ENCODE measurements around the gene KAZN.

KAZN gene

DNA sequence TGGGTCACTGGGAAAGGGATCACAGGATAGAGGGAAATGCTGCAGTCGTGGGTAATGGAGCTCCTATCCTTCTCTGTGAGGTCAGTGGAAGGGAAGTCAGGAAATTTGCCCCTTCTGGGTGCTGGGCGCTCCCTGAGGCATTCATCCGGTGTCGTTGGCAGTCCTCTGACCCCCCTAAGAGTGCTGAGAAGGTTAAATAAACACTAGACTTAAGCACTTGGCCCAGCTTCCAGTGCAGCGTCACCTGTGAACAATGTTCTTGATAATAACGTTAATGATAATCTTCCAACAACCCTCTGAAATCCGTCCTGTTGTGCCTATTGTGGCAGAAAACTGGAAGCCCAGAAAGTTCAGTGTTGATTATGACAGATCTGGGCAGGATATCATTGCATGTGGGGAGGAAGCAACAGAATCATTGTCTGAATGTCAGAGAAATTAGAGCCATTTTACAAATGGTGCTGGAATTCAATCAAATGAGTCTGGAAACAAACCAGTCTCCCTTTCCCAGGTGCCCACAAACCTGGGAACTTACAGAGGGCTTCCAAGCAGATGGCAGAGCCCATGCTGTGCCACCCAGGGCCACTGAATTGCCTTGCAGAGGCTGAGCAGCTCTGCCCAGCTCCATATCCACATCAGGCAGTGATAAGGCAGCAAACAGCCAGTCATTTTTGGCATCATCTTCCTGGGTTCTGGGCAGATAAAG, 216.8 kb downstream of the KAZN start:
- no peak overlapping the region for H3K4me3 ChIP-seq (ENCODE audit: low read depth, low read length)
- no peak for DNase-seq (ENCODE audit: low read depth)
- TF ChIP-seq, protein P1, sequence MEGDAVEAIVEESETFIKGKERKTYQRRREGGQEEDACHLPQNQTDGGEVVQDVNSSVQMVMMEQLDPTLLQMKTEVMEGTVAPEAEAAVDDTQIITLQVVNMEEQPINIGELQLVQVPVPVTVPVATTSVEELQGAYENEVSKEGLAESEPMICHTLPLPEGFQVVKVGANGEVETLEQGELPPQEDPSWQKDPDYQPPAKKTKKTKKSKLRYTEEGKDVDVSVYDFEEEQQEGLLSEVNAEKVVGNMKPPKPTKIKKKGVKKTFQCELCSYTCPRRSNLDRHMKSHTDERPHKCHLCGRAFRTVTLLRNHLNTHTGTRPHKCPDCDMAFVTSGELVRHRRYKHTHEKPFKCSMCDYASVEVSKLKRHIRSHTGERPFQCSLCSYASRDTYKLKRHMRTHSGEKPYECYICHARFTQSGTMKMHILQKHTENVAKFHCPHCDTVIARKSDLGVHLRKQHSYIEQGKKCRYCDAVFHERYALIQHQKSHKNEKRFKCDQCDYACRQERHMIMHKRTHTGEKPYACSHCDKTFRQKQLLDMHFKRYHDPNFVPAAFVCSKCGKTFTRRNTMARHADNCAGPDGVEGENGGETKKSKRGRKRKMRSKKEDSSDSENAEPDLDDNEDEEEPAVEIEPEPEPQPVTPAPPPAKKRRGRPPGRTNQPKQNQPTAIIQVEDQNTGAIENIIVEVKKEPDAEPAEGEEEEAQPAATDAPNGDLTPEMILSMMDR (IDR thresholded peaks at IDR 0.05; ENCODE audit: low read depth, low read length, missing control alignments): no peak

DNA sequence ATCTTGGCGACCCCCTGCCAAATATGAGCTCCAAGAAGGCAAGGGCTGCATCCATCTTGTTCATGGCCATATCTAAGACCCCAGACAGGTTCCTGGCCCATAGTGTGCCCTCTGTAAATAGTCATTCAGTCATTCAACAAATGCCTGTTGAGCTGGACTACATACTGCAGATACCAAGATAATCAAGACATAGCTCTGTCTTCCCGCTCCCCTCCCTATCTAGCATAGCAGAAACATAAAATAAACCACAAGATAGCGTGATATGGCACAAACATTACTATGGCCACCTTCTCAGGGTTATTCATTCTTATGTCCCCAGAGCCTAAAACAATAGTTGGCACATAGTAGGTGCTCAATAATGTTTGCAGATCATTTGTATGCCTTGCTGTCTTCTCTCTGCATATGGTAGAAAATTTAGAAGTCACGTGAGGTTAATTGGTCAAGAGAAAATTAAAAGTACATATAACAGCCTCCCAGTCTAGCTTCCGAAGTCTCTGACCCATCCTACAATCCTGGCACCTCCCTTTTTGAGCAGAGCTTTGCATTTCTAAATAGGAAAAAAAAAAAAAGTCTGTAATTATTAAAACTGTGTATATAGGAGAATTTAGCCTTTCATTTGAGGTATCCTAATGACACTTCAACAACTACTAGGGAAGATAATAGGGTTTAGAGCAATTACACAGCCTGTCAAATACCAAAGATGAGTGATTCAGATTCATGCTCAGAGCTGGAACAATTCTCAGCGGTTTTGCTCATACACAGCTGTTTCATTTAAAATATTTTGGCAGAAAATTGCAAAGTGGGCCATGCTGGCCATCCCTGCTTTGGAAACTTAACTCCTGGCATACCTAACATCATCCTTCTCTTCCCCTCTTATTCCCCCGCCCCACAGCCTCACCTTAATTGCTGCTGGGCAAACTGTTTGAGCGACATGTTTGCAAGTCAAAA, 219.0 kb downstream of the KAZN start:
- DNase-seq (ENCODE audit: low read depth): no peak
- H3K4me3 ChIP-seq (ENCODE audit: low read depth, low read length): no peak overlapping the region
- TF ChIP-seq, protein P1 (IDR thresholded peaks at IDR 0.05; ENCODE audit: low read depth, low read length, missing control alignments): no peak

DNA sequence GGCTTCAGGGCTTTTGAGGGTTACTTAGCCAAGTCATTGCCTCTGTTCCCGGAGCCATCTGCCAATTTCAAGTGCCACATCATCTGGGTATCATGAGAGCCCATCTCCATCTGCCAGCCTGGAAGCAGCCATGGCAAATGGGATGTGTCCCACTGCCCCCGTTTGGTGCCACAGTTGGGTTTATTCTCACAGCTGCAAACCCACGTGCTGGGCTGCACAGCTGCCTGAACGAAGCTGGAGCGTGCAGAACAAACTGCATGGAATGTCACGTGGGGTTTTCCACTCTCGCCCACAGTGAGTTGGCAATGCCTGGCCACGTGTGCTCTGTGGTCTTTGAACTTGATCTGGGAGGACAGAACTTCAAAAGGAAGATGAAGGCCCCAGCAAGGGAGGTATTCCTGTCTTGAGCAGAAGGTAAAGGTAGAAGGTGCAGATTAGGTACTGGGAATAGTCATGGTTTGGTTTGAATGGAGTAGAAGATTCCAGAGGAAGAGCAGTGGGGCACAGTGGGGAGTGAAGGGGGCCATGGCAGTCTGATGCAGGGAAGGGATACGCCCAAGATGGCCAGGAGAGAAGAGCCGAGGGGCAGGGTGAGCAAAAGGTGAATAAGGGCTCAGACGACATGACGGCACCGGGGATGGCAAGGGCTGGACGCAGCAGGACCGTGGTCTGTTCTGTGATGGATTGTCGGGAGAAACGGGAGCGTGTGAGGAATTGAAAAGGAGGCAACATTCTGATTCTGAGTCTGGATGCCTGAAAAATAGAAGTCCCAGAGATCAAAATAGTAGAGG, 222.0 kb downstream of the KAZN start:
- H3K4me3 ChIP-seq (ENCODE audit: low read depth, low read length): no peak overlapping the region
- DNase-seq (ENCODE audit: low read depth): no peak
- TF ChIP-seq, protein P1 (IDR thresholded peaks at IDR 0.05; ENCODE audit: low read depth, low read length, missing control alignments): no peak

DNA sequence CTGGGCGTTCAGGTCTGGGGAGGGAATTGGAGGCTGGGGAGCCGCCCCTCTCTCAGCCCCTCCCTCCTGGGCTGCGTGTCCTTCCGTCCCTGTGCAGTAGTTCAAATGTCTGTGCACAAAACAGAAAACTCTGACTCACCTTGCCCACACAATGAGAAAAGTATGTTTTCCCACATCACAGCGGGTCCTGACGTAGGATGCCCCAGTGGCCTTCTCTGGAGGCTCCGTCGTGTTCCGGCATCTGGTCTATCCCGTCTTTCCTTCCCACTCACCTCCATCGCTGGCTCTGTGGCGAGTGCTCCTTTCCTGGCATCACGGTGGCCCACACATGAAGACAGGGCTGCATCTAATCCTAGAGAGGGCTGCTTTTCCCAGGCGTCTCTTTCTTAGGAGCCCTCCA, 224.0 kb downstream of the KAZN start:
- TF ChIP-seq, protein P1 (IDR thresholded peaks at IDR 0.05; ENCODE audit: low read depth, low read length, missing control alignments): no peak
- no peak for DNase-seq (ENCODE audit: low read depth)

DNA sequence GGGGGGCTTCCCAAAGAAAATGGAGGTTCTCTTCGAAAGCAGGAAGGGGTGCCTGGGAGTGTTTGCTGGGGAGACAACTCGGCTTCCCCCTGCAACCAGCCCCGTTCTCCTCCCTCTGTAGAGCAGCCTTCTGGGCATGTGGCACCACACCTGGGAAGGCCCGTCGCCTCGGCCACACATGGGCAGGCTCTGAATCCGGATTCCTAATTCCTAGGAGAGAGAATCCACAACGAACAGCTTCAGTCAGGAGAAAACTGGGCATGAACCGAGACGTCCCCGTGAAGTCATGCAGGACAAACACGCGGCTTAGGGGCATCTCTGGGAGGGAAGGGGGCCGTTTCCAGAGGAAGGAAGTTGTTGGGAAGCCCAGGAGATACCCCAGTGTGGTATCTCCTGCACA, 224.5 kb downstream of the KAZN start:
- no peak overlapping the region for H3K4me3 ChIP-seq (ENCODE audit: low read depth, low read length)
- DNase-seq (ENCODE audit: low read depth): no peak
- TF ChIP-seq, protein P1 (IDR thresholded peaks at IDR 0.05; ENCODE audit: low read depth, low read length, missing control alignments): no peak

More for the DNA sequence above, 224.0 kb downstream of the KAZN start:
- no peak overlapping the region for H3K4me3 ChIP-seq (ENCODE audit: low read depth, low read length)

DNA sequence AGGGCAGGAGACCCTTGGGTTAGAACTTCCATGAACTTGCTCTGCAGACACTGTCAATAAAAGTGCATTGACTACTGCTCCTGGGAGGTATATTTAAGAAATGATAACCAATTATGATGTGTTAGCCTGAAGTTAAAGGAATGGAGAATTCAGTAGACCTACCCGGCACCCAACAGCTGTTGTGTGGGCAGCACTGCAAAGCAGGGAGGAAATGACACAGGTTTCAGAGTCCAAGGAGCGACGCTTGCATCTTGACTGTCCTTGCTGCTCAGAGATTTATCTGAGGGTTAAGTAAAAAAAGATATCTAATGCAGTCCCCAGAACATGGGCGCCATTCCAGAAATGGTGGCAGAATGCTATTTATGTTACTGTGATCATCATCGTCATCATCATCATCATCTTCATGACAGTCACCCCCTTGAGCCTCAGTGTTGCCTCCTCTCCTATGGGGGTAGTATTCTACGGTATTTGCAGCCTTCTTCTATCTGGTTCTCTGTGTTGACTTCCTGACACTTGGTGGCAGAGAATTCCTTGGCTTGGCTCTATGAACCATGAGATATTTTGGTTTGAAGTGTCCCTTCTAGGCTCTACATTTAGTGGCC, 225.9 kb downstream of the KAZN start:
- no peak for DNase-seq (ENCODE audit: low read depth)
- H3K4me3 ChIP-seq (ENCODE audit: low read depth, low read length): no peak overlapping the region
- TF ChIP-seq, protein P1 (IDR thresholded peaks at IDR 0.05; ENCODE audit: low read depth, low read length, missing control alignments): no peak

Data from GM12864 (cell line).